Body of pancreas (tissue), 4 donors: ENCODE results near the gene ADRA2A.

Experiments used
- POLR2A ChIP-seq, 3 donors: fragments of 450-650 bp; IDR thresholded peaks; one replicate each; pipeline ENCODE4 v1.6.1; 2016; ENCODE audit warnings: antibody characterized with exemption in 3 of 3, mild to moderate bottlenecking in 2 of 3
- TF ChIP-seq, protein P1 (sequence below), 7 experiments: fragments of 450-650 bp in 4 of 7; fragments of 200-600 bp in 3 of 7; sonication (generic) in 3 of 7; IDR thresholded peaks; one replicate each; pipeline ENCODE4 v1.5.1; 2016 to 2019; ENCODE audit warnings: antibody characterized with exemption in 7 of 7

DNA sequence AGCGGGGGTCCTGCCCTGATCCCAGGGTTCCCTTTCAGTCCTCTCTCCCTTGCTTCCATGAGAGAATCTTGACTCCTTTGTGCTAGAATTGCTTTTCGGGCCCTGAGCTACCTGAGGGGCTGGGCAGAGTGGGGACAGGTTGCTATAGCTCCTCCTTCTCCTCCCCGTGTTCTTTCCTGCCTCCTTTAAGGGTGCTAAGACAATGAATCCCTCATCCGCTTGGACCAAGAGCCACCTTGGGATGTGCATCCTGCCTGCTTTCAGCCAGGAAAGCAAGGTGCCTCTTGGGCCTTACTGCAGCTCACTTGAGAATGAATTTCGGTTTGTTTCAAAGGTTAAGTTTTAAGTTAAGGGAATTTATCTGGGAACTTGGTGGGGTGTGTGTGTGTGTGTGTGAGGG, 53.6 kb downstream of the ADRA2A start:
- TF ChIP-seq, protein P1, sequence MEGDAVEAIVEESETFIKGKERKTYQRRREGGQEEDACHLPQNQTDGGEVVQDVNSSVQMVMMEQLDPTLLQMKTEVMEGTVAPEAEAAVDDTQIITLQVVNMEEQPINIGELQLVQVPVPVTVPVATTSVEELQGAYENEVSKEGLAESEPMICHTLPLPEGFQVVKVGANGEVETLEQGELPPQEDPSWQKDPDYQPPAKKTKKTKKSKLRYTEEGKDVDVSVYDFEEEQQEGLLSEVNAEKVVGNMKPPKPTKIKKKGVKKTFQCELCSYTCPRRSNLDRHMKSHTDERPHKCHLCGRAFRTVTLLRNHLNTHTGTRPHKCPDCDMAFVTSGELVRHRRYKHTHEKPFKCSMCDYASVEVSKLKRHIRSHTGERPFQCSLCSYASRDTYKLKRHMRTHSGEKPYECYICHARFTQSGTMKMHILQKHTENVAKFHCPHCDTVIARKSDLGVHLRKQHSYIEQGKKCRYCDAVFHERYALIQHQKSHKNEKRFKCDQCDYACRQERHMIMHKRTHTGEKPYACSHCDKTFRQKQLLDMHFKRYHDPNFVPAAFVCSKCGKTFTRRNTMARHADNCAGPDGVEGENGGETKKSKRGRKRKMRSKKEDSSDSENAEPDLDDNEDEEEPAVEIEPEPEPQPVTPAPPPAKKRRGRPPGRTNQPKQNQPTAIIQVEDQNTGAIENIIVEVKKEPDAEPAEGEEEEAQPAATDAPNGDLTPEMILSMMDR (IDR thresholded peaks at IDR 0.05): no peak
- TF ChIP-seq POLR2A (IDR thresholded peaks at IDR 0.05): no peak
